ENCODE measurements around the gene SCARB2. TPM values are rescaled to one million over a fixed set of nuclear protein-coding genes. Genes with fewer than 3 reads are reported as not detected.

The SCARB2 gene
- total and polyA plus RNA-seq, 2 of the 4 experiments (the other 2 are of a cell fraction), result 69.2 to 102 TPM

GRCh38 chr4:76251441-76252270 is 38.0 kb upstream of the SCARB2 start, which contains the start of gene FAM47E:
TSS of gene FAM47E (plus strand) at chr4:76251721. CDS start at chr4:76251747, 26 bp downstream.
- Histone ChIP-seq H3K79me1 (ENCODE audit: low read depth in 1 of 2, low read length in 2 of 2) (no peaks in the 10 kb centered on the region), H2BK5ac (ENCODE audit: low read depth, low read length, poor library complexity, severe bottlenecking) (no peak within 1 kb of the TSS), H2AK5ac (ENCODE audit: low read depth, low read length) (no peak within 1 kb of the TSS), H3K14ac (replicated peaks; ENCODE audit: low read depth, low read length) (no peak within 1 kb of the TSS), H3K36me3 (ENCODE audit: control insufficient read depth, insufficient read depth, low read length) (no peaks in the 10 kb centered on the region), H3K9me1 (ENCODE audit: insufficient read depth, low read length) (no peaks in the 10 kb centered on the region), H3K4me3 (ENCODE audit: insufficient read depth, low read depth, low read length) (peak within 1 kb of the TSS; percentile 47), H3K56ac (ENCODE audit: extremely low read depth, insufficient read depth, low read length) (no peak within 1 kb of the TSS), H2AFZ (replicated peaks; ENCODE audit: low read length, poor library complexity) (peak within 1 kb of the TSS; percentile 89), H3K23ac (ENCODE audit: low read depth, low read length) (0 out of 2 replicates have a peak within 1 kb of the TSS, but pooled peaks have one; percentile 78), H3K18ac (ENCODE audit: low read depth, low read length) (no peak within 1 kb of the TSS), H3K9me3 (ENCODE audit: control insufficient read depth, insufficient read depth, low read length) (no peaks in the 10 kb centered on the region), H2BK120ac (ENCODE audit: low read depth, low read length) (no peak within 1 kb of the TSS), H3K27ac (ENCODE audit: insufficient read depth, low read length) (no peak within 1 kb of the TSS), H3K27me3 (ENCODE audit: control insufficient read depth, insufficient read depth, low read length) (peaks cover 54% of the 10 kb centered on the region), H4K8ac (ENCODE audit: low read depth in 2 of 2, low read length in 2 of 2) (no peak within 1 kb of the TSS), H2BK15ac (ENCODE audit: low read depth, low read length) (no peak within 1 kb of the TSS), H3K9ac (ENCODE audit: low read depth, low read length) (no peak within 1 kb of the TSS), H3K4me1 (ENCODE audit: control insufficient read depth, insufficient read depth, low read length) (no peaks in the 10 kb centered on the region), H3K4me2 (ENCODE audit: low read depth, low read length) (peak within 1 kb of the TSS; percentile 94), H2AK9ac (replicated peaks; ENCODE audit: low read depth, low read length, poor library complexity) (peak within 1 kb of the TSS; percentile 13), H2BK20ac (ENCODE audit: low read depth, low read length) (no peak within 1 kb of the TSS), H4K91ac (ENCODE audit: insufficient read depth, low read depth, low read length) (no peak within 1 kb of the TSS), H4K20me1 (ENCODE audit: insufficient read depth, low read length) (no peaks in the 10 kb centered on the region), H4K5ac (ENCODE audit: low read depth, low read length) (no peak within 1 kb of the TSS), H3K4ac (ENCODE audit: low read depth, low read length) (no peak within 1 kb of the TSS)
- CTCF ChIA-PET, result no interaction called here
- WGBS, 2 experiments (ENCODE audit: extremely low coverage in 2 of 2, insufficient read length in 1 of 2), result 6% methylated on average over 20 of the region's 68 CpGs; no CpG with 5 or more reads in 1 of the 2 experiments
- no TSS peak for BruUV-seq (replicated peaks)
- in situ Hi-C loops (cut with MboI; ENCODE audit: low sequenced_read_pairs), result no loop called here
- POLR2A ChIA-PET (ENCODE audit: unreplicated experiment), result no interaction called here
- no peak for TF ChIP-seq CEBPB (IDR thresholded peaks at IDR 0.05; ENCODE audit: low read depth, low read length)
- TF ChIP-seq USF2 (IDR thresholded peaks at IDR 0.05; ENCODE audit: low read depth, low read length), result no peak
- no peak for TF ChIP-seq RCOR1 (IDR thresholded peaks at IDR 0.05; ENCODE audit: insufficient replicate concordance, low read length)
- no peak for TF ChIP-seq RAD21 (IDR thresholded peaks at IDR 0.05; ENCODE audit: low read length)
- no peak for TF ChIP-seq ELK1 (IDR thresholded peaks at IDR 0.05; ENCODE audit: borderline replicate concordance, low read depth, low read length)
- no peak for TF ChIP-seq FOS (IDR thresholded peaks at IDR 0.05; ENCODE audit: low read depth, low read length)
- TF ChIP-seq POLR2A (IDR thresholded peaks at IDR 0.05; ENCODE audit: low read depth, low read length), result no peak
- TF ChIP-seq RFX5 (IDR thresholded peaks at IDR 0.05; ENCODE audit: low read depth, low read length), result peak; percentile 80
- TF ChIP-seq NFE2L2 (IDR thresholded peaks at IDR 0.05; ENCODE audit: low read depth, low read length), result no peak
- TF ChIP-seq MAZ (IDR thresholded peaks at IDR 0.05; ENCODE audit: borderline replicate concordance, low read depth, low read length), result no peak; the same call in 1 of the 2 replicates
- TF ChIP-seq CHD1 (IDR thresholded peaks at IDR 0.05; ENCODE audit: low read depth, low read length), result no peak
- TF ChIP-seq BHLHE40 (IDR thresholded peaks at IDR 0.05; ENCODE audit: low read depth, low read length), result no peak
- no peak for TF ChIP-seq MXI1 (IDR thresholded peaks at IDR 0.05; ENCODE audit: borderline replicate concordance, low read depth, low read length)
- 0 out of 2 replicates have a peak, but pooled peaks have one; percentile 12 for TF ChIP-seq CTCF (conservative IDR thresholded peaks at IDR 0.05; ENCODE audit: low read depth, low read length)
- TF ChIP-seq SMC3 (IDR thresholded peaks at IDR 0.05; ENCODE audit: low read depth, low read length), result no peak
- intact Hi-C loops (cut with micrococcal nuclease), result loop anchor here (1.0 kb wide), 1 partner anchor 24 kb away; no protein-coding TSS in a partner anchor
- ATAC-seq (ENCODE audit: low read depth), result peak; percentile 79
- DNase-seq, result peak; percentile 6
- dilution Hi-C loops (cut with HindIII; ENCODE audit: low sequenced_read_pairs, unreplicated experiment), result no loop called here
